ENCODE data around the gene VWC2L. TPM values are rescaled to one million over a fixed set of nuclear protein-coding genes. Genes with fewer than 3 reads are reported as not detected.

VWC2L gene
- not detected in 2 replicates for total RNA-seq (2014; rRNA removed; shearing (Covaris generic); ENCODE audit: low replicate concordance)

- DNase-seq (ENCODE audit: low read depth) = peak; percentile 54
- in situ Hi-C loops (cut with HindIII; ENCODE audit: low pct_unique_long_range_greater_than_20kb, low sequenced_read_pairs) = no loop called here
Measured at GRCh38 chr2:214410918-214411554, at the start of gene VWC2L. Gene VWC2L, plus strand, starts transcription at chr2:214411054. Its CDS starts 3,140 bp downstream, at chr2:214414194.

GRCh38 chr2:214361116-214361515 is 49.7 kb upstream of the VWC2L start:
- DNase-seq (ENCODE audit: low read depth) = no peak
- in situ Hi-C loops (cut with HindIII; ENCODE audit: low pct_unique_long_range_greater_than_20kb, low sequenced_read_pairs) = no loop called here

- in situ Hi-C loops (cut with HindIII; ENCODE audit: low pct_unique_long_range_greater_than_20kb, low sequenced_read_pairs) = no loop called here
- no peak for DNase-seq (ENCODE audit: low read depth)
Measured at GRCh38 chr2:214365549-214365948, 45.3 kb upstream of the VWC2L start.

- no peak for DNase-seq (ENCODE audit: low read depth)
- in situ Hi-C loops (cut with HindIII; ENCODE audit: low pct_unique_long_range_greater_than_20kb, low sequenced_read_pairs) = no loop called here
Measured at GRCh38 chr2:214367171-214367570, 43.7 kb upstream of the VWC2L start.

- in situ Hi-C loops (cut with HindIII; ENCODE audit: low pct_unique_long_range_greater_than_20kb, low sequenced_read_pairs) = no loop called here
- no peak for DNase-seq (ENCODE audit: low read depth)
Measured at GRCh38 chr2:214376618-214377285, 34.1 kb upstream of the VWC2L start.

GRCh38 chr2:214377286-214377624 is 33.6 kb upstream of the VWC2L start:
- no peak for DNase-seq (ENCODE audit: low read depth)
- in situ Hi-C loops (cut with HindIII; ENCODE audit: low pct_unique_long_range_greater_than_20kb, low sequenced_read_pairs) = no loop called here

- no peak for DNase-seq (ENCODE audit: low read depth)
Measured at GRCh38 chr2:214378455-214379103, 32.3 kb upstream of the VWC2L start.

GRCh38 chr2:214379227-214379626 is 31.6 kb upstream of the VWC2L start:
- in situ Hi-C loops (cut with HindIII; ENCODE audit: low pct_unique_long_range_greater_than_20kb, low sequenced_read_pairs) = no loop called here
- no peak for DNase-seq (ENCODE audit: low read depth)

More at GRCh38 chr2:214378455-214379103, 32.3 kb upstream of the VWC2L start:
- in situ Hi-C loops (cut with HindIII; ENCODE audit: low pct_unique_long_range_greater_than_20kb, low sequenced_read_pairs) = no loop called here

- in situ Hi-C loops (cut with HindIII; ENCODE audit: low pct_unique_long_range_greater_than_20kb, low sequenced_read_pairs) = no loop called here
Measured at GRCh38 chr2:214380681-214381080, 30.2 kb upstream of the VWC2L start.

GRCh38 chr2:214382229-214382628 is 28.6 kb upstream of the VWC2L start:
- in situ Hi-C loops (cut with HindIII; ENCODE audit: low pct_unique_long_range_greater_than_20kb, low sequenced_read_pairs) = no loop called here
- no peak for DNase-seq (ENCODE audit: low read depth)

More at GRCh38 chr2:214380681-214381080, 30.2 kb upstream of the VWC2L start:
- no peak for DNase-seq (ENCODE audit: low read depth)

GRCh38 chr2:214386720-214387119 is 24.1 kb upstream of the VWC2L start:
- DNase-seq (ENCODE audit: low read depth) = no peak
- in situ Hi-C loops (cut with HindIII; ENCODE audit: low pct_unique_long_range_greater_than_20kb, low sequenced_read_pairs) = no loop called here

GRCh38 chr2:214389334-214389733 is 21.5 kb upstream of the VWC2L start:
- DNase-seq (ENCODE audit: low read depth) = no peak
- in situ Hi-C loops (cut with HindIII; ENCODE audit: low pct_unique_long_range_greater_than_20kb, low sequenced_read_pairs) = no loop called here

- in situ Hi-C loops (cut with HindIII; ENCODE audit: low pct_unique_long_range_greater_than_20kb, low sequenced_read_pairs) = no loop called here
- no peak for DNase-seq (ENCODE audit: low read depth)
Measured at GRCh38 chr2:214393796-214394195, 17.1 kb upstream of the VWC2L start.

GRCh38 chr2:214395040-214395439 is 15.8 kb upstream of the VWC2L start:
- no peak for DNase-seq (ENCODE audit: low read depth)
- in situ Hi-C loops (cut with HindIII; ENCODE audit: low pct_unique_long_range_greater_than_20kb, low sequenced_read_pairs) = no loop called here

- DNase-seq (ENCODE audit: low read depth) = no peak
- in situ Hi-C loops (cut with HindIII; ENCODE audit: low pct_unique_long_range_greater_than_20kb, low sequenced_read_pairs) = no loop called here
Measured at GRCh38 chr2:214401580-214401979, 9.3 kb upstream of the VWC2L start.

- in situ Hi-C loops (cut with HindIII; ENCODE audit: low pct_unique_long_range_greater_than_20kb, low sequenced_read_pairs) = no loop called here
Measured at GRCh38 chr2:214410128-214410775, 602 bp upstream of the VWC2L start.

GRCh38 chr2:214412679-214413078 is 1.8 kb downstream of the VWC2L start:
- in situ Hi-C loops (cut with HindIII; ENCODE audit: low pct_unique_long_range_greater_than_20kb, low sequenced_read_pairs) = no loop called here
- DNase-seq (ENCODE audit: low read depth) = no peak

More at GRCh38 chr2:214410128-214410775, 602 bp upstream of the VWC2L start:
- no peak for DNase-seq (ENCODE audit: low read depth)

- in situ Hi-C loops (cut with HindIII; ENCODE audit: low pct_unique_long_range_greater_than_20kb, low sequenced_read_pairs) = no loop called here
- DNase-seq (ENCODE audit: low read depth) = no peak
Measured at GRCh38 chr2:214436470-214436869, 25.6 kb downstream of the VWC2L start.
